Adrenal gland (tissue), 12 donors: ENCODE data around the gene ADAMTS12. TPM values are rescaled to one million over a fixed set of nuclear protein-coding genes. Genes with fewer than 3 reads are reported as not detected.

Source experiments
- DNase-seq, 7 donors: peaks; one replicate each; pipeline ENCODE4 v3.0.0-alpha.2; 2019 to 2020
- H3K27ac ChIP-seq, 5 donors: fragments of 200-600 bp; sonication (generic) in 4 of 5; 1 replicate in 3 of 5; 2 replicates in 2 of 5; pipeline versions ENCODE4 v1.5.1 to v1.8.0; 2016 to 2020; ENCODE audit warnings: mild to moderate bottlenecking in 1 of 5
- H3K27me3 ChIP-seq: fragments of 200-600 bp; 2 replicates; pipeline ENCODE4 v1.8.0; 2021
- H3K36me3 ChIP-seq, 2 donors: fragments of 200-600 bp; replicated peaks in 1 of 2; 1 replicate in 1 of 2; 2 replicates in 1 of 2; pipeline versions ENCODE4 v1.5.1 to v1.8.0; 2018 to 2022
- H3K4me1 ChIP-seq, 2 donors: fragments of 200-600 bp; replicated peaks in 1 of 2; 1 replicate in 1 of 2; 2 replicates in 1 of 2; pipeline versions ENCODE4 v1.5.1 to v1.8.0; 2018 to 2021
- H3K4me3 ChIP-seq, 4 donors: fragments of 200-600 bp; sonication (generic) in 3 of 4; one replicate each; pipeline ENCODE4 v1.5.1; 2016 to 2018
- H3K9me3 ChIP-seq, 3 donors: fragments of 200-600 bp; sonication (generic) in 1 of 3; replicated peaks in 1 of 3; 1 replicate in 2 of 3; 2 replicates in 1 of 3; pipeline versions ENCODE4 v1.5.1 to v1.8.0; 2016 to 2021
- POLR2A ChIP-seq, 2 donors: fragments of 450-650 bp; IDR thresholded peaks; one replicate each; pipeline ENCODE4 v1.6.1; 2017; ENCODE audit warnings: antibody characterized with exemption in 2 of 2, mild to moderate bottlenecking in 2 of 2, moderate library complexity in 1 of 2
- WGBS, 4 donors: extraction: QIAGEN DNeasy Blood & Tissue Kit in 2 of 4; methylation state at CpG; one replicate each; pipeline versions ENCODE4 v1.1.5 to v1.1.7; 2013 to 2017; 5-methylcytosine and 5-hydroxymethylcytosine counted together
- intact Hi-C, 2 donors: fragments of 100-400 bp; cut with DNase I; formaldehyde crosslinking; loops; one replicate each; pipeline versions ENCODE4 v1.14.1 to v1.15.0; 2022 to 2023
- polyA plus RNA-seq, 3 donors: library from polyadenylated mRNA; stranded (reverse); fragments of 200-250 nt in 2 of 3; fragments of 350-450 nt in 1 of 3; fragmentation: Illumina TruSeq in 1 of 3; extraction: RNeasy Lipid Tissue Mini Kit (QIAGEN cat#74804) in 1 of 3; gene quantifications; one replicate each; pipeline ENCODE4 v1.2.3, GENCODE V29; 2013 to 2014
- total RNA-seq, 9 donors: library from RNA; depleted of rRNA in 4 of 9; stranded (reverse); fragments of >200 nt in 4 of 9; fragments of 120-200 nt in 1 of 9; fragmentation: NEBNext Ultra II Directional in 1 of 9; extraction: Animal tissue kit (Norgen Biotek cat#: 25700) in 1 of 9; gene quantifications; one replicate each; pipeline versions ENCODE4 v1.1.0 to v1.2.4, GENCODE V29; 2013 to 2023
- TF ChIP-seq, protein P1 (sequence below), 6 experiments: fragments of 450-650 bp in 4 of 6; fragments of 200-600 bp in 2 of 6; sonication (generic) in 1 of 6; IDR thresholded peaks; 1 replicate in 5 of 6; 2 replicates in 1 of 6; pipeline versions ENCODE4 v1.5.1 to v1.8.0; 2016 to 2021; ENCODE audit warnings: antibody characterized with exemption in 6 of 6, mild to moderate bottlenecking in 2 of 6, moderate library complexity in 1 of 6
- donor health status: healthy with polysubstance abuse.
- donor health status: Bipolar disorder and iron deficiency.
- donor health status: DM: yes; HTN: yes; CAD: no.
- donor health status: DM: no; HTN: no; CAD: no.
- donor health status: DM: no; HTN: no; CAD: no.
- donor health status: DM: yes; HTN: yes; CAD: no.

ADAMTS12 gene
- total and polyA plus RNA-seq, 12 donors: 1.9 to 76.1 (median 10.5) TPM

DNA sequence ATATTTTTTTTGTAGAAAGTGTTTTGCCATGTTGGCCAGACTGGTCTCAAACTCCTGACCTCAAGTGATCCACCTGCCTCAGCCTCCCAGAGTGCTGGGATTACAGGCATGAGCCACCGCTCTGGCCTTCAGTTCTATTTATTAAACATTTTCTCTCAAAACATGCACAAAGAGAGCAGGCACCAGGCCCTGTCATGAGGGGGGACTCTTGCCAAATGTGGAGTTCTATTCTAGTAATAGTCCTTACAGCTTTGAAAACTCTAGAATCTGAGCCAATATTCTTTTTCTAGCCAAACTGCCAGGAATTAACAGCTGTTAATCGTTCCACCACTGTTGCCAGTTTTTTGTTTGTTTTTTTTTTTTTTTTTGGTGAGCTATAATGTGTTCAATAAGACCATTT, 326.5 kb downstream of the ADAMTS12 start:
- 58 to 74% (median 63%) methylated on average over 2 of the region's 2 CpGs for WGBS, 4 donors
- H3K4me1 ChIP-seq: peaks cover 0 to 8% of the 10 kb centered on the region in 2 donors
- peak in 2 of 7 donors; percentile 21 to 23 for DNase-seq

DNA sequence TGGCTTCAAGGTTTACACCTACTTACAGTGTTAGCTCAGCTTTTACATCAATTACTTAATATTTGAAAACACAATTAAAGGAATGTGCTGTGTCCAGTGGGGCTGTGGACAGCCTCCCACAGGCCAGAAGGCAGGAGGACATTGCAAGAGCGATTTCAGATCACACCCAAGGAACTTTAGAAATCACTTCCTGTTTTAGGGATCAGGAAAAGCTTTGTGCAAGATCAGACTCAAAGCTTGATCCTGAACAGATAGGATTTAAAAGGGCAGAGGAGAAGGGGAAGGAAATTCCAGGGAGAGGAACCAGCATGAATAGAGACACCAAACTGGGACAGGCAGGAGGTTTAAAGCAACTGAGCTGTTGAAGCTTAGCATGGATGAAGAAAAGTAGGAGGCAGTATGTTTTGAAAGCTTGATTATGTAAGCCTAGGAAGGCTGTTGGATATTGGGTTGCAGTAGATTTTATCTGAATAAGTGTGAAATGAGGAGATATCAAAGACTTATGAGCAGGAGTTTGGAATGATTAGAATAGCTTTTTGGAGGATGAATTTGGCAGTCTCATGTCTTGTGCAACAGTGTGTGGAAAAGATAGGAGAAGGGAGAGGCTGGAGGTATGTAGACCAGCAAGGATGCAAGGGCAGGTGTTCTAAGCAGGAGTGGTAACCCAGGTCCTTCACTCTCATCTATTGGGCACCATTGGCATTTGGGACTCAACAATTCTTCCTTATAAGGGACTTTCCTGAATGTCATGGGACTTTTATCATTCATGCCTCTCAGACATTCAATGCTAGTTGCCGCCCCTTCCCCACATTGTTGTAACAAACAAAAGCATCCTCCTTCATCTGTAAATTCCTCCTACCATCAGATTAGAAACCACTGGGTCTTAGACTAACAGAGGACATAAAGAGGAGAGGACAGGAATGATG, 327.5 kb downstream of the ADAMTS12 start:
- no peak overlapping the region for H3K4me3 ChIP-seq
- peaks cover 0 to 8% of the 10 kb centered on the region in 2 donors for H3K4me1 ChIP-seq
- H3K36me3 ChIP-seq: no peaks in the 10 kb centered on the region
- TF ChIP-seq, protein P1, sequence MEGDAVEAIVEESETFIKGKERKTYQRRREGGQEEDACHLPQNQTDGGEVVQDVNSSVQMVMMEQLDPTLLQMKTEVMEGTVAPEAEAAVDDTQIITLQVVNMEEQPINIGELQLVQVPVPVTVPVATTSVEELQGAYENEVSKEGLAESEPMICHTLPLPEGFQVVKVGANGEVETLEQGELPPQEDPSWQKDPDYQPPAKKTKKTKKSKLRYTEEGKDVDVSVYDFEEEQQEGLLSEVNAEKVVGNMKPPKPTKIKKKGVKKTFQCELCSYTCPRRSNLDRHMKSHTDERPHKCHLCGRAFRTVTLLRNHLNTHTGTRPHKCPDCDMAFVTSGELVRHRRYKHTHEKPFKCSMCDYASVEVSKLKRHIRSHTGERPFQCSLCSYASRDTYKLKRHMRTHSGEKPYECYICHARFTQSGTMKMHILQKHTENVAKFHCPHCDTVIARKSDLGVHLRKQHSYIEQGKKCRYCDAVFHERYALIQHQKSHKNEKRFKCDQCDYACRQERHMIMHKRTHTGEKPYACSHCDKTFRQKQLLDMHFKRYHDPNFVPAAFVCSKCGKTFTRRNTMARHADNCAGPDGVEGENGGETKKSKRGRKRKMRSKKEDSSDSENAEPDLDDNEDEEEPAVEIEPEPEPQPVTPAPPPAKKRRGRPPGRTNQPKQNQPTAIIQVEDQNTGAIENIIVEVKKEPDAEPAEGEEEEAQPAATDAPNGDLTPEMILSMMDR (IDR thresholded peaks at IDR 0.05): no peak
- TF ChIP-seq POLR2A (IDR thresholded peaks at IDR 0.05): no peak
- H3K9me3 ChIP-seq: no peaks in the 10 kb centered on the region
- H3K27me3 ChIP-seq: no peaks in the 10 kb centered on the region
- WGBS, 4 donors: 79 to 92% (median 84%) methylated on average over 2 of the region's 2 CpGs
- DNase-seq: no peak
- H3K27ac ChIP-seq: no peak overlapping the region
- intact Hi-C loops: no loop called here

More for the DNA sequence above, 326.5 kb downstream of the ADAMTS12 start:
- intact Hi-C loops: no loop called here
- TF ChIP-seq POLR2A (IDR thresholded peaks at IDR 0.05): no peak
- TF ChIP-seq, protein P1 (IDR thresholded peaks at IDR 0.05): no peak
- H3K27me3 ChIP-seq: no peaks in the 10 kb centered on the region
- H3K4me3 ChIP-seq: no peak overlapping the region
- no peaks in the 10 kb centered on the region for H3K36me3 ChIP-seq
- H3K9me3 ChIP-seq: no peaks in the 10 kb centered on the region
- no peak overlapping the region for H3K27ac ChIP-seq

DNA sequence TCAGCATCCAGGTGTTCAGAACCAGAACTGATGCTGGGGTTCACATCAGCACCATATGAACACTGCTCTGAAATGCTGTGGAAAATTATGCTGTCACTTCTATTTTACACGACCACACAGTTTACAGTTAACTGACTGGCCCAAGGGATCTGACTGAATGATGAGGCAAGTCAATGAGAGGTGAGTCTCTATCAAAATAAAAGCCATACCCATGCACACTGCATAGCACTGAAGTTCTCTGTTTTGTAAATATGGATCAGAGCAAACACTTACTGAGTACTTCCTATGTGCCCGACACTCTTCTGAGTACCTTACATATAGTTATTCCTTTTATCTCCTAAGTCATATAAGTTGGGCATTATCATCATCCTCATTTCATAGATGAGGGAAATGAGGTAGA, 328.3 kb downstream of the ADAMTS12 start:
- no peaks in the 10 kb centered on the region for H3K36me3 ChIP-seq
- no peaks in the 10 kb centered on the region for H3K27me3 ChIP-seq
- peaks cover 0 to 8% of the 10 kb centered on the region in 2 donors for H3K4me1 ChIP-seq
- intact Hi-C loops: no loop called here
- TF ChIP-seq, protein P1 (IDR thresholded peaks at IDR 0.05): no peak
- no peak for TF ChIP-seq POLR2A (IDR thresholded peaks at IDR 0.05)
- H3K9me3 ChIP-seq: no peaks in the 10 kb centered on the region
- no peak overlapping the region for H3K27ac ChIP-seq
- no peak for DNase-seq
- no peak overlapping the region for H3K4me3 ChIP-seq
- 47 to 86% (median 64%) methylated on average over 2 of the region's 2 CpGs for WGBS, 4 donors

DNA sequence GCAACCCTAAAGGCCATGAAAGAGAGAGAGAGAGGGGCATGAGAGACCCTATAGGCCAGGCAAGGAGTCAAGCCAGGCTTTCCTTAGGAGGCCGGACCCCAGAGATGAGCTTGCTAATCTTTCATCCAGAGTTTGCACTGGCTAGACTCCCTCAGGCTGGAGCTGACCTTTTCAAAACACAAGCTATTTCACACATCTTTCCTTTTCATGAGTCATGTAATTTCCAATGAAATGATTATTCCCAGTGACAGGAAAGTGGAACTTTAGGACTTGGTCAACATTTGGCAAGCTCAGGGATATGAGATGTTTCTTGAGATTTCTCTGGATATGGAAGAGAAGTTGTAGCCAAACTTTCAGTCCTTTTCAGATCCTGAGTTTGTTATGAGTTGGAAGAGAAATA, 333.3 kb downstream of the ADAMTS12 start:
- no peaks in the 10 kb centered on the region for H3K9me3 ChIP-seq
- H3K27me3 ChIP-seq: no peaks in the 10 kb centered on the region
- H3K4me3 ChIP-seq: no peak overlapping the region
- TF ChIP-seq, protein P1 (IDR thresholded peaks at IDR 0.05): no peak
- no peak for TF ChIP-seq POLR2A (IDR thresholded peaks at IDR 0.05)
- no peak overlapping the region for H3K27ac ChIP-seq
- peaks cover 0 to 7% of the 10 kb centered on the region in 2 donors for H3K4me1 ChIP-seq
- no peak for DNase-seq
- intact Hi-C loops: no loop called here
- WGBS, 4 donors: 58 to 75% (median 69%) methylated on average over 1 of the region's 1 CpG
- H3K36me3 ChIP-seq: no peaks in the 10 kb centered on the region
